KMS-11 (cell line): ENCODE measurements around the gene PRMT3.

Source experiments
- H2AFZ ChIP-seq: fragments of 200-600 bp; sonication (generic); 2 replicates; pipeline ENCODE4 v1.6.1; 2016; ENCODE audit warnings: antibody characterized with exemption, mixed run types, low read depth
- H3K27ac ChIP-seq: fragments of 200-600 bp; sonication (generic); 2 replicates; pipeline ENCODE4 v1.6.1; 2016; ENCODE audit warnings: mild to moderate bottlenecking, mixed run types
- H3K27me3 ChIP-seq: fragments of 200-600 bp; sonication (generic); 2 replicates; pipeline ENCODE4 v1.6.1; 2017; ENCODE audit warnings: mild to moderate bottlenecking, low read depth, mixed run types, moderate library complexity; ENCODE audit not compliant: insufficient read depth
- H3K36me3 ChIP-seq: fragments of 200-600 bp; sonication (generic); 2 replicates; pipeline ENCODE4 v1.6.1; 2017; ENCODE audit warnings: mild to moderate bottlenecking, mixed run types; ENCODE audit not compliant: insufficient read depth
- H3K4me1 ChIP-seq: fragments of 200-600 bp; sonication (generic); 2 replicates; pipeline ENCODE4 v1.6.1; 2016; ENCODE audit warnings: mild to moderate bottlenecking, low read depth, mixed run types; ENCODE audit not compliant: poor library complexity, severe bottlenecking
- H3K4me2 ChIP-seq: fragments of 200-600 bp; sonication (generic); 2 replicates; pipeline ENCODE4 v1.7.0; 2016; ENCODE audit warnings: mild to moderate bottlenecking, mixed run types
- H3K4me3 ChIP-seq: fragments of 200-600 bp; sonication (generic); IDR thresholded peaks from 2 replicates; pipeline ENCODE4 v1.6.1; 2017; ENCODE audit warnings: low read depth, low read length, mixed read lengths; ENCODE audit not compliant: insufficient read depth
- H3K79me2 ChIP-seq: fragments of 200-600 bp; sonication (generic); 2 replicates; pipeline ENCODE4 v1.6.1; 2016; ENCODE audit warnings: low read depth, mixed run types; ENCODE audit not compliant: insufficient read depth
- H3K9ac ChIP-seq: fragments of 200-600 bp; sonication (generic); 2 replicates; pipeline ENCODE4 v1.6.1; 2016; ENCODE audit warnings: mild to moderate bottlenecking, mixed run types
- H4K20me1 ChIP-seq: fragments of 200-600 bp; sonication (generic); 2 replicates; pipeline ENCODE4 v1.6.1; 2016; ENCODE audit warnings: mild to moderate bottlenecking, mixed run types; ENCODE audit not compliant: insufficient read depth
- CTCF ChIP-seq: fragments of 200-600 bp; sonication (generic); conservative IDR thresholded peaks from 2 replicates; pipeline ENCODE4 v1.6.1; 2017; ENCODE audit warnings: low read depth, mild to moderate bottlenecking, antibody characterized with exemption, low read length, moderate library complexity, mixed read lengths

The PRMT3 gene

DNA sequence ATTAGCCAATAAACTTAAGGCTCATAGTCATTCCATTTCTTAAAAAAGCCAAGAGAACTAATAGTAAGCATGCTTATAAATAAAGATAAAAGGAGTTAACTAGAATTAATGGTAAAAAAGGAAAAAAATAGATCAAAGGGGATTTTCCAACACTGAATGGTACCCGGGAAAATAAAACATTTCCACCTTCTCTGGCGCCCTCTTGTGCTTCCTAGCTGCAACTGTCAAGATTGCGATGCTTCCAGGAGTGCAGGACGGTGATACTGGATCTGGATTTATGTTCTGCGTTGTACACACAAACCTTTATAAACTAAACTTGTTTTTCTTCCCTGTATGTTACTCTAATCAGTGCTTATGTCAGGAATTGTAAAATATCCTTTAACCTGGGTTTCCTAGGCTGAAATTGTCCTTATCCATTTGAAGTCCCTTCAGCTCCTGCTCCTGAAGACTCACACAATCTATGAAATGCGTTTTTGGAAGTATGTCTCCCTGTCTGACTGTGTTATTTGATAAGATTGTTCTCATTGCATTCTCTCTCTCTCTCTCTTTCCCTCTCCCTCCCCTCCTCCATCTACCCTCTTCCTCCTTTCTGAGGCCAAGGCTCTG is 33.6 kb upstream of the PRMT3 start:
- Histone ChIP-seq H3K4me1 (no peaks in the 10 kb centered on the region), H3K9ac (no peak overlapping the region), H3K4me2 (no peak overlapping the region), H2AFZ (no peak overlapping the region), H3K27me3 (no peaks in the 10 kb centered on the region), H3K79me2 (no peaks in the 10 kb centered on the region), H3K36me3 (no peaks in the 10 kb centered on the region), H4K20me1 (no peaks in the 10 kb centered on the region), H3K4me3 (no peak overlapping the region), H3K27ac (no peak overlapping the region)
- TF ChIP-seq CTCF = peak; percentile 89

DNA sequence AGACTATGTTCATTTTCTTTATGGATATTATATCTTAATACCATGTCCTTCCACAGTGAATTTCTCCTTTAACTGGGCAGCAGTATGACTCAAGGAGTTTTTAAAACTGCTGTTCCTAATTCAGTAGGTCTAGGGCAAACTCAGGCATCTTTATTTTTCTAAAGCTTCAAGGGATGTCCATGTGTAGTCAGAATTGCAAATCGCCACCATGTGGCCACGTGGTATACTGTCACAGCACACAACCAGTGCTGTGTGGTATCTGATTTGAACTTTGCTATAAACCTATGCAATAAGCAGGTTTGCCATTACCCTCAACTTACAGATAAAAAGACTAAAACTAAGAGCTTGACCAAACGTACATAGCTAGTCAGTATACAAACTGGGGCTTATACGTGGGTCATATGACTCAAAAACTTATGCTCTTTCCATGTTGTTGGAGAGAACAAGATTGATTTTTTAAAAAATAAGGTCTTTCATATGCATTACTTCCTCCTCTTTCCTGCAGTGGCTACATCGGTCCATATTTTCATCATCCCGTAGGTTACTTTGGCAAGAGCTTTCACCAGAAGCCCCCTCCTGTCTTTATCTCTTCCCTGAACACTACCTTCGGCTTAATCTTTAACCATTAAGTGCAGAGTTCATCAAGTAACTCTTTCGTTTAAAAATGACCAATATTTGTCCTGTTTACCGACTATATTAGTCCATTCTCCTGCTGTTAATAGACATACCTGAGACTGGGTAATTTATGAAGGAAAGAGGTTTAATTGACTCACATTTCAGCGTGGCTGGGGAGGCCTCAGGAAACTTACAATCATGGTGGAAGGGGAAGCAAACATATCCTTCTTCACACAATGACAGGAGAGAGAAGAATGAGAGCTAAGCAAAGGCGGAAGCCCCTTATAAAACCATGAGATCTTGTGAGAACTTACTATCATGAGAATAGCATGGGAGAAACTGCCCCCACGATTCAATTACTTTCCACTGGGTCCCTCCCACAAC is 32.0 kb upstream of the PRMT3 start:
- H3K4me2 ChIP-seq = no peak overlapping the region
- no peaks in the 10 kb centered on the region for H3K4me1 ChIP-seq
- H3K4me3 ChIP-seq = no peak overlapping the region
- no peaks in the 10 kb centered on the region for H4K20me1 ChIP-seq
- H3K27ac ChIP-seq = no peak overlapping the region
- no peaks in the 10 kb centered on the region for H3K27me3 ChIP-seq
- no peak overlapping the region for H3K9ac ChIP-seq
- no peaks in the 10 kb centered on the region for H3K36me3 ChIP-seq
- H2AFZ ChIP-seq = no peak overlapping the region
- H3K79me2 ChIP-seq = no peaks in the 10 kb centered on the region
- peak; percentile 74 for TF ChIP-seq CTCF

DNA sequence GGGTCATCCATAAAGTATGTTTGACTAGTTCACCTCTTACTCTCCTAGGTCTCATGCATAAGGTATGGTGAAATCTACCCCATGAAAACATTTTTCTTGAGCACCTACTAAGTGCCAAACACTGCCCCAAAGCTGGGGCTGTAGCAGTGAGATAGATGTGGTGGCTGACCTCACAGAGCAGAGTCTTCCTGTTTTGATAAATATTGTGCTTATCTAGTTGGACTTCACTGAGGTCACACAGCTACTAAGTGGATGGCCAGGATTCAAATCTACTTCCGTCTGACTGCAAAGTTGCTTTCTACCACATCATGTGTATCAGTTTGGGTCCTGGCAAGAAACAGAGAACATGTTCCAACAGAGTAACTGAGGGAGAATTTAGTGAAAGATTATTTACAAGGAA is 30.4 kb upstream of the PRMT3 start:
- Histone ChIP-seq H3K4me2 (no peak overlapping the region), H3K27ac (no peak overlapping the region), H3K9ac (no peak overlapping the region), H3K27me3 (no peaks in the 10 kb centered on the region), H4K20me1 (no peaks in the 10 kb centered on the region), H3K79me2 (no peaks in the 10 kb centered on the region), H2AFZ (no peak overlapping the region), H3K36me3 (no peaks in the 10 kb centered on the region), H3K4me1 (no peaks in the 10 kb centered on the region), H3K4me3 (no peak overlapping the region)
- TF ChIP-seq CTCF = no peak

- Histone ChIP-seq H3K27me3 (no peaks in the 10 kb centered on the region), H3K9ac (no peak overlapping the region), H4K20me1 (no peaks in the 10 kb centered on the region), H3K4me2 (no peak overlapping the region), H3K27ac (no peak overlapping the region), H3K4me1 (peaks cover 19% of the 10 kb centered on the region), H3K4me3 (no peak overlapping the region), H2AFZ (no peak overlapping the region), H3K79me2 (no peaks in the 10 kb centered on the region), H3K36me3 (no peaks in the 10 kb centered on the region)
- TF ChIP-seq CTCF = no peak
These were observed 26.9 kb upstream of the PRMT3 start for GRCh38 chr11:20360650-20361049.
